ENCODE results near the gene MCOLN2.

DNA sequence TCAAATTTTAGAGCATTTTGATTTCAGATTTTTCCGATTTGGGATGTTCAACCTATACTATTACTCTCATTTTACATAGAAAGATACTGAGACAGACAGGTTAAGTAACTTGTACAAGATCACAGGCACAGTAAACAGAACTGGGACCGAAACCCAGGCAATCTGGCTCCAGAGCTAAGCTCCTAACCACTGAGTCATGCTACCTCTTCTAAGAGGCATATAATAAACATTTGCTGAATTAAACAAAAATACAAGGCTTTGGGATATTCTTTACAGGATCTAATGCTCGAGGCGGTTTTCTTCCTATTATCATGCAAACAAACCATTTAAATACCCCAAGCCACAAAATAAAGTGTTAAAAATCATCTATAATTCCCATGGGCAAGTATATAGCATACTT, 50.3 kb downstream of the MCOLN2 start:
- TF ChIP-seq, protein P1, sequence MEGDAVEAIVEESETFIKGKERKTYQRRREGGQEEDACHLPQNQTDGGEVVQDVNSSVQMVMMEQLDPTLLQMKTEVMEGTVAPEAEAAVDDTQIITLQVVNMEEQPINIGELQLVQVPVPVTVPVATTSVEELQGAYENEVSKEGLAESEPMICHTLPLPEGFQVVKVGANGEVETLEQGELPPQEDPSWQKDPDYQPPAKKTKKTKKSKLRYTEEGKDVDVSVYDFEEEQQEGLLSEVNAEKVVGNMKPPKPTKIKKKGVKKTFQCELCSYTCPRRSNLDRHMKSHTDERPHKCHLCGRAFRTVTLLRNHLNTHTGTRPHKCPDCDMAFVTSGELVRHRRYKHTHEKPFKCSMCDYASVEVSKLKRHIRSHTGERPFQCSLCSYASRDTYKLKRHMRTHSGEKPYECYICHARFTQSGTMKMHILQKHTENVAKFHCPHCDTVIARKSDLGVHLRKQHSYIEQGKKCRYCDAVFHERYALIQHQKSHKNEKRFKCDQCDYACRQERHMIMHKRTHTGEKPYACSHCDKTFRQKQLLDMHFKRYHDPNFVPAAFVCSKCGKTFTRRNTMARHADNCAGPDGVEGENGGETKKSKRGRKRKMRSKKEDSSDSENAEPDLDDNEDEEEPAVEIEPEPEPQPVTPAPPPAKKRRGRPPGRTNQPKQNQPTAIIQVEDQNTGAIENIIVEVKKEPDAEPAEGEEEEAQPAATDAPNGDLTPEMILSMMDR (IDR thresholded peaks at IDR 0.05; ENCODE audit: low read length) = no peak
- TF ChIP-seq EZH2 (IDR thresholded peaks at IDR 0.05; ENCODE audit: borderline replicate concordance, low read length) = no peak
